Activated naive CD8-positive, alpha-beta T cell treated with anti-CD3 and anti-CD28 coated beads for 36 hours (primary cell): ENCODE data around the gene TMED8. TPM values are rescaled to one million over a fixed set of nuclear protein-coding genes. Genes with fewer than 3 reads are reported as not detected.

Source experiments
- DNase-seq: peaks from one replicate; pipeline ENCODE4 v3.0.0; 2021
- H3K27ac Mint-ChIP-seq: one replicate; pipeline ENCODE4 v1.8.0; 2022; ENCODE audit warnings: mild to moderate bottlenecking, moderate library complexity, mixed read lengths
- H3K27me3 Mint-ChIP-seq: one replicate; pipeline ENCODE4 v1.8.0; 2022; ENCODE audit warnings: mild to moderate bottlenecking, mixed read lengths
- H3K36me3 Mint-ChIP-seq: one replicate; pipeline ENCODE4 v1.8.0; 2021; ENCODE audit warnings: mild to moderate bottlenecking, mixed read lengths
- H3K4me1 Mint-ChIP-seq: one replicate; pipeline ENCODE4 v1.8.0; 2021; ENCODE audit warnings: mixed read lengths
- H3K4me3 Mint-ChIP-seq: one replicate; pipeline ENCODE4 v1.8.0; 2022; ENCODE audit warnings: mild to moderate bottlenecking, moderate library complexity, mixed read lengths
- H3K9me3 Mint-ChIP-seq: one replicate; pipeline ENCODE4 v1.8.0; 2022; ENCODE audit warnings: mixed read lengths
- total RNA-seq, 2 experiments: library from RNA; stranded (reverse); gene quantifications; one replicate each; pipeline ENCODE4 v1.2.3, GENCODE V29; 2021

The TMED8 gene
- total RNA-seq, 2 experiments from 2014 or later, result 25.0 to 26.0 TPM

GRCh38 chr14:77303417-77304156, 73.3 kb downstream of the TMED8 start:
- DNase-seq, result no peak
- no peaks in the 10 kb centered on the region for H3K9me3 Mint-ChIP-seq

DNA sequence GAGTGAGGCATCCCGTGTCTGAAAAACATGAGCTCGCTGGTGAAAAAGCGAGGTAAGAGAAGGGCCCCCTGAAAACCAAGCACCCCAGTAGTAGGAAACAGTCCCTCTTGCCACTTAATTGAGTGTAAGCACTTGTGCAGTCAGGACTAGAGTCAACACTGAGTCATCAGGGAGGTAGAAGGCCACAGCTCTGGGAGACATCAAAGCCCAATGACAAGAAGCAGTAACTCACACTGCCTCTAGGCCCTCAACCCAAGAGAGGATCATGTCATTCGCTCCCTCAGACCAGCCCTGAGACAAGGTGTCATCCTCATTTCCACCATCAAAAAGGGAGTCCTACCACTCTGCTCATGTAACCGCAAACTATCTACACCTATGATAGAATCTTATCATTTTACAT, 74.0 kb downstream of the TMED8 start:
- peaks cover 9% of the 10 kb centered on the region for H3K4me1 Mint-ChIP-seq
- H3K27ac Mint-ChIP-seq, result no peak overlapping the region
- peak; percentile 24 for DNase-seq
- H3K9me3 Mint-ChIP-seq, result no peaks in the 10 kb centered on the region
- peaks cover 4% of the 10 kb centered on the region for H3K36me3 Mint-ChIP-seq
- H3K4me3 Mint-ChIP-seq, result no peak overlapping the region
- H3K27me3 Mint-ChIP-seq, result no peaks in the 10 kb centered on the region

More at GRCh38 chr14:77303417-77304156, 73.3 kb downstream of the TMED8 start:
- Mint-ChIP-seq H3K4me3 (no peak overlapping the region), H3K27ac (peak overlapping the region; percentile 3), H3K4me1 (peaks cover 9% of the 10 kb centered on the region), H3K36me3 (peaks cover 4% of the 10 kb centered on the region), H3K27me3 (no peaks in the 10 kb centered on the region)

- Mint-ChIP-seq H3K36me3 (peaks cover 7% of the 10 kb centered on the region), H3K9me3 (no peaks in the 10 kb centered on the region), H3K4me1 (peaks cover 9% of the 10 kb centered on the region), H3K27ac (no peak overlapping the region), H3K4me3 (no peak overlapping the region), H3K27me3 (no peaks in the 10 kb centered on the region)
- DNase-seq, result peak; percentile 36
These were observed 75.8 kb downstream of the TMED8 start for GRCh38 chr14:77301103-77301502.

DNA sequence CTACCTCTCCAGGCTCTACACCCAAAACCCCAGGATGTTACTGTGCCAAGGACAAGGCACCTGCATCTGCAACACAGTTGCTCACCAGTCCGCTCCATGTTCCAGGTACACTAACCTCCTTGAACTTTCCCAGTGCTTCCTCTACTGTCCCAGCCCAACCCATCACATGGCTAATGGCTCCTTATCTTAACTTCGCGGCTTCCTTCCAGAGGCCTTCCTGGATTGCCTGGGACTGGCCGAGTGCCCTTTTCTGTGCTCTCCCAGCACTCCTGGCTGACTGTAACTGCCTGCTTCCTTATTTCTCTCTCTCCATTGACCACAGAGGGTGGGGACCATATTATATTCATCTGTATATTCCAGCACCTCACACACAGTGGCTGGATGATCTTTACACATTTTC, 77.1 kb downstream of the TMED8 start:
- H3K27ac Mint-ChIP-seq, result no peak overlapping the region
- no peaks in the 10 kb centered on the region for H3K9me3 Mint-ChIP-seq
- DNase-seq, result no peak
- peaks cover 9% of the 10 kb centered on the region for H3K4me1 Mint-ChIP-seq
- no peak overlapping the region for H3K4me3 Mint-ChIP-seq
- no peaks in the 10 kb centered on the region for H3K27me3 Mint-ChIP-seq
- H3K36me3 Mint-ChIP-seq, result peaks cover 10% of the 10 kb centered on the region

DNA sequence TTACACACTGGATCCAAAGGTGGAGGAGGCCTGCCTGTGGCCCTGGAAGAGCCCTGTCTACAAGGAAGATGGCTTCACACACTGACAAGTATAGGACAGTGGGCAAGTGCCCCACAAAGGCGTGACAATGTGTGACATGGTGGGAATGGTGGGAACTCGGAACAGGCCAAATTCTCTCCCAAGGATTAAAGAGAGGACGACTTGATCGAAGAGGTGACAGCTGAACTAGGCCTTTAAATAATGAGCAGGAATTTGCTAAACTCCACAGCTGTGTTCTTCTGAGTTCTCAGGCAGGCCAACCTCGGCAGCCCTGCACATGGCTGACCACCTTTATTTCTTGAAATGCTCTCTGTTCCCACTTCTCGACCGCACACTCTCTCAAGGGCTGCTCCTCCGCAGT, 80.0 kb downstream of the TMED8 start:
- no peaks in the 10 kb centered on the region for H3K9me3 Mint-ChIP-seq
- no peak for DNase-seq
- H3K27ac Mint-ChIP-seq, result no peak overlapping the region
- H3K4me1 Mint-ChIP-seq, result no peaks in the 10 kb centered on the region
- peaks cover 8% of the 10 kb centered on the region for H3K36me3 Mint-ChIP-seq
- H3K27me3 Mint-ChIP-seq, result no peaks in the 10 kb centered on the region
- H3K4me3 Mint-ChIP-seq, result no peak overlapping the region

GRCh38 chr14:77296155-77296554, 80.7 kb downstream of the TMED8 start:
- Mint-ChIP-seq H3K4me3 (no peak overlapping the region), H3K27ac (no peak overlapping the region), H3K9me3 (no peaks in the 10 kb centered on the region), H3K4me1 (no peaks in the 10 kb centered on the region), H3K27me3 (no peaks in the 10 kb centered on the region), H3K36me3 (peaks cover 8% of the 10 kb centered on the region)
- no peak for DNase-seq

- Mint-ChIP-seq H3K9me3 (no peaks in the 10 kb centered on the region), H3K27me3 (no peaks in the 10 kb centered on the region), H3K27ac (no peak overlapping the region), H3K4me3 (no peak overlapping the region), H3K4me1 (no peaks in the 10 kb centered on the region), H3K36me3 (peaks cover 4% of the 10 kb centered on the region)
- DNase-seq, result no peak
These were observed 86.2 kb downstream of the TMED8 start for GRCh38 chr14:77290705-77291104.

DNA sequence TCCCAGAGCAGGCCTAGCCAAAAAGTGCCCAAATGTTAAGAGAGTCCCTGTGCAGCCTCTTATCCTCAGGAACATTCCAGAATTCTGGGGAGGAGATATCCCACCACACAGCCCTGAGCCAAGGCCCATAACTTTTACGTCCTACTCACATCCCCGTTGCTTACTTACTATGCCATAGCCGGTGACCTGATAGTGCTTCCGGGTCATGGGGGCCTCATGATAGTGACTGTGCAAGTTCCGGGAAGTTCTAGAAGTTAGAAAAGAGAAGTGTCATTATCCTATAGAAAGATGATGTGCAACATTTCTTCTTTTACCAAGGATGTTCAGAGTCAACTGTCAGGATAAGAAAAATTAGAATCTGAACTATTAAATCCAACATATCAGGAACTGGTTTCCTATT, 90.3 kb downstream of the TMED8 start:
- Mint-ChIP-seq H3K4me1 (no peaks in the 10 kb centered on the region), H3K36me3 (peaks cover 7% of the 10 kb centered on the region), H3K9me3 (no peaks in the 10 kb centered on the region), H3K4me3 (no peak overlapping the region), H3K27ac (no peak overlapping the region), H3K27me3 (no peaks in the 10 kb centered on the region)
- no peak for DNase-seq

Other genes starting within 250 kb of the TMED8 start
- not detected for gene ZDHHC22, start 235.3 kb downstream of the TMED8 start, total RNA-seq
- 1 to 10 TPM in 1 of 2 experiments, under 1 TPM in 1; 0.89 to 1.2 TPM for gene TMEM63C, start 195.3 kb downstream of the TMED8 start, total RNA-seq
- not detected for gene NGB, start 105.9 kb downstream of the TMED8 start, total RNA-seq
- gene POMT2, start 56.2 kb downstream of the TMED8 start, total RNA-seq, result 10 to 100 TPM; 14.2 to 18.1 TPM
- 10 to 100 TPM; 20.2 to 22.3 TPM for gene GSTZ1, start 56.1 kb downstream of the TMED8 start, total RNA-seq
- under 1 TPM; 0.34 to 0.45 TPM for gene SAMD15, start 285 bp upstream of the TMED8 start, total RNA-seq
- under 1 TPM; 0.26 to 0.33 TPM for gene NOXRED1, start 46.4 kb upstream of the TMED8 start, total RNA-seq
- gene VIPAS39, start 80.5 kb upstream of the TMED8 start, total RNA-seq, result 10 to 100 TPM; 15.6 to 16.4 TPM
- gene AHSA1, start 81.0 kb upstream of the TMED8 start, total RNA-seq, result 100 to 1,000 TPM; 381 to 390 TPM
- under 1 TPM; 0.29 to 0.44 TPM for gene ISM2, start 121.7 kb upstream of the TMED8 start, total RNA-seq
- gene SPTLC2, start 239.5 kb upstream of the TMED8 start, total RNA-seq, result 10 to 100 TPM; 30.7 to 36.2 TPM